Central memory CD8-positive, alpha-beta T cell (primary cell): ENCODE measurements around the gene RYR2.
A peak's percentile ranks its signal among the peaks of the same experiment; 100 is the strongest.

Source experiments
- ATAC-seq: fragments of 150-1000 bp; cut with Tn5 transposase; replicated peaks from 2 replicates; pipeline ENCODE4 v1.10.0; 2022; ENCODE audit warnings: mild to moderate bottlenecking, moderate FRiP score, moderate number of reproducible peaks; ENCODE audit not compliant: poor library complexity, severe bottlenecking; ENCODE audit errors: extremely low read depth
- DNase-seq, 2 donors: peaks; one replicate each; pipeline ENCODE4 v3.0.0; 2021; ENCODE audit warnings: low spot score in 2 of 2
- H3K27ac Mint-ChIP-seq: one replicate; pipeline ENCODE4 v1.8.0; 2022; ENCODE audit warnings: low read depth, mild to moderate bottlenecking, moderate library complexity, mixed read lengths
- H3K27me3 Mint-ChIP-seq: one replicate; pipeline ENCODE4 v1.8.0; 2022; ENCODE audit warnings: mixed read lengths
- H3K36me3 Mint-ChIP-seq: one replicate; pipeline ENCODE4 v1.8.0; 2022; ENCODE audit warnings: mild to moderate bottlenecking, moderate library complexity, mixed read lengths; ENCODE audit not compliant: insufficient read depth
- H3K4me1 Mint-ChIP-seq: one replicate; pipeline ENCODE4 v1.8.0; 2022; ENCODE audit warnings: mixed read lengths
- H3K4me3 Mint-ChIP-seq: one replicate; pipeline ENCODE4 v1.8.0; 2022; ENCODE audit warnings: mild to moderate bottlenecking, moderate library complexity, mixed read lengths
- H3K9me3 Mint-ChIP-seq: one replicate; pipeline ENCODE4 v1.8.0; 2022; ENCODE audit warnings: mixed read lengths

The RYR2 gene

GRCh38 chr1:237786066-237786719 is 744.2 kb downstream of the RYR2 start:
- no peak overlapping the region for H3K27ac Mint-ChIP-seq
- H3K27me3 Mint-ChIP-seq, result no peaks in the 10 kb centered on the region
- no peak for ATAC-seq
- H3K4me1 Mint-ChIP-seq, result no peaks in the 10 kb centered on the region
- no peaks in the 10 kb centered on the region for H3K36me3 Mint-ChIP-seq
- no peaks in the 10 kb centered on the region for H3K9me3 Mint-ChIP-seq
- no peak overlapping the region for H3K4me3 Mint-ChIP-seq
- no peak for DNase-seq

GRCh38 chr1:237788069-237788468 is 746.1 kb downstream of the RYR2 start:
- no peak for ATAC-seq
- no peak overlapping the region for H3K27ac Mint-ChIP-seq
- no peaks in the 10 kb centered on the region for H3K36me3 Mint-ChIP-seq
- DNase-seq, result no peak
- no peaks in the 10 kb centered on the region for H3K4me1 Mint-ChIP-seq
- no peak overlapping the region for H3K4me3 Mint-ChIP-seq
- H3K9me3 Mint-ChIP-seq, result no peaks in the 10 kb centered on the region
- H3K27me3 Mint-ChIP-seq, result no peaks in the 10 kb centered on the region

GRCh38 chr1:237789619-237790018 is 747.6 kb downstream of the RYR2 start:
- H3K27ac Mint-ChIP-seq, result no peak overlapping the region
- H3K4me1 Mint-ChIP-seq, result no peaks in the 10 kb centered on the region
- peak in 1 of 2 donors; percentile 11 for DNase-seq
- no peak overlapping the region for H3K4me3 Mint-ChIP-seq
- H3K9me3 Mint-ChIP-seq, result no peaks in the 10 kb centered on the region
- no peaks in the 10 kb centered on the region for H3K27me3 Mint-ChIP-seq
- H3K36me3 Mint-ChIP-seq, result no peaks in the 10 kb centered on the region
- ATAC-seq, result peak; percentile 64

GRCh38 chr1:237791592-237791991 is 749.6 kb downstream of the RYR2 start:
- Mint-ChIP-seq H3K4me1 (no peaks in the 10 kb centered on the region), H3K27me3 (no peaks in the 10 kb centered on the region), H3K9me3 (no peaks in the 10 kb centered on the region), H3K27ac (no peak overlapping the region), H3K36me3 (no peaks in the 10 kb centered on the region), H3K4me3 (no peak overlapping the region)
- no peak for ATAC-seq
- no peak for DNase-seq

GRCh38 chr1:237792149-237792548 is 750.2 kb downstream of the RYR2 start:
- Mint-ChIP-seq H3K9me3 (no peaks in the 10 kb centered on the region), H3K27ac (no peak overlapping the region), H3K4me3 (no peak overlapping the region), H3K4me1 (no peaks in the 10 kb centered on the region), H3K27me3 (no peaks in the 10 kb centered on the region), H3K36me3 (no peaks in the 10 kb centered on the region)
- ATAC-seq (no peak), DNase-seq (no peak)

- no peaks in the 10 kb centered on the region for H3K36me3 Mint-ChIP-seq
- no peak for DNase-seq
- H3K9me3 Mint-ChIP-seq, result no peaks in the 10 kb centered on the region
- no peak for ATAC-seq
- H3K4me3 Mint-ChIP-seq, result no peak overlapping the region
- no peak overlapping the region for H3K27ac Mint-ChIP-seq
- H3K4me1 Mint-ChIP-seq, result no peaks in the 10 kb centered on the region
- no peaks in the 10 kb centered on the region for H3K27me3 Mint-ChIP-seq
Observed at GRCh38 chr1:237792726-237793125, 750.7 kb downstream of the RYR2 start.

GRCh38 chr1:237794071-237794470 is 752.1 kb downstream of the RYR2 start:
- no peak overlapping the region for H3K27ac Mint-ChIP-seq
- H3K4me1 Mint-ChIP-seq, result no peaks in the 10 kb centered on the region
- H3K27me3 Mint-ChIP-seq, result no peaks in the 10 kb centered on the region
- H3K36me3 Mint-ChIP-seq, result no peaks in the 10 kb centered on the region
- no peak for DNase-seq
- no peaks in the 10 kb centered on the region for H3K9me3 Mint-ChIP-seq
- H3K4me3 Mint-ChIP-seq, result no peak overlapping the region
- no peak for ATAC-seq

GRCh38 chr1:237795558-237795957 is 753.6 kb downstream of the RYR2 start:
- Mint-ChIP-seq H3K4me3 (no peak overlapping the region), H3K27me3 (no peaks in the 10 kb centered on the region)

GRCh38 chr1:237799762-237800474 is 757.9 kb downstream of the RYR2 start:
- Mint-ChIP-seq H3K4me1 (no peaks in the 10 kb centered on the region), H3K4me3 (no peak overlapping the region), H3K9me3 (no peaks in the 10 kb centered on the region), H3K27ac (no peak overlapping the region), H3K36me3 (no peaks in the 10 kb centered on the region), H3K27me3 (peaks cover 5% of the 10 kb centered on the region)
- DNase-seq, result peak in 1 of 2 donors; percentile 25
- ATAC-seq, result peak; percentile 58

More at GRCh38 chr1:237795558-237795957, 753.6 kb downstream of the RYR2 start:
- no peaks in the 10 kb centered on the region for H3K4me1 Mint-ChIP-seq
- no peaks in the 10 kb centered on the region for H3K36me3 Mint-ChIP-seq
- DNase-seq (no peak), ATAC-seq (no peak)
- no peak overlapping the region for H3K27ac Mint-ChIP-seq
- H3K9me3 Mint-ChIP-seq, result no peaks in the 10 kb centered on the region

GRCh38 chr1:237804516-237804915 is 762.5 kb downstream of the RYR2 start:
- Mint-ChIP-seq H3K9me3 (no peaks in the 10 kb centered on the region), H3K4me1 (no peaks in the 10 kb centered on the region), H3K4me3 (no peak overlapping the region), H3K36me3 (no peaks in the 10 kb centered on the region), H3K27me3 (peaks cover 7% of the 10 kb centered on the region), H3K27ac (no peak overlapping the region)
- ATAC-seq (no peak), DNase-seq (no peak)

- Mint-ChIP-seq H3K4me3 (no peak overlapping the region), H3K27me3 (peaks cover 7% of the 10 kb centered on the region), H3K9me3 (no peaks in the 10 kb centered on the region), H3K36me3 (no peaks in the 10 kb centered on the region), H3K27ac (no peak overlapping the region), H3K4me1 (no peaks in the 10 kb centered on the region)
- DNase-seq (no peak), ATAC-seq (no peak)
Observed at GRCh38 chr1:237809099-237809498, 767.1 kb downstream of the RYR2 start.

- no peaks in the 10 kb centered on the region for H3K36me3 Mint-ChIP-seq
- H3K9me3 Mint-ChIP-seq, result no peaks in the 10 kb centered on the region
- H3K27ac Mint-ChIP-seq, result no peak overlapping the region
- H3K4me3 Mint-ChIP-seq, result no peak overlapping the region
- no peaks in the 10 kb centered on the region for H3K4me1 Mint-ChIP-seq
- DNase-seq (no peak), ATAC-seq (no peak)
- no peaks in the 10 kb centered on the region for H3K27me3 Mint-ChIP-seq
Observed at GRCh38 chr1:237811633-237812032, 769.6 kb downstream of the RYR2 start.

- ATAC-seq, result no peak
- H3K4me1 Mint-ChIP-seq, result no peaks in the 10 kb centered on the region
- H3K36me3 Mint-ChIP-seq, result no peaks in the 10 kb centered on the region
- H3K27me3 Mint-ChIP-seq, result no peaks in the 10 kb centered on the region
- H3K4me3 Mint-ChIP-seq, result no peak overlapping the region
- no peaks in the 10 kb centered on the region for H3K9me3 Mint-ChIP-seq
- DNase-seq, result no peak
- no peak overlapping the region for H3K27ac Mint-ChIP-seq
Observed at GRCh38 chr1:237812061-237812460, 770.1 kb downstream of the RYR2 start.
